GM18499 (cell line): Measurements from ENCODE around the gene TUFM.
"Not testable (repeated sequence)": the region's sequence is repeated elsewhere in the genome, so short reads cannot be mapped to it uniquely, and the experiment has no call there.

Source experiments
- ATAC-seq: cut with Tn5 transposase; IDR thresholded peaks from one replicate; pipeline ENCODE4 v1.9.1; 2021; ENCODE audit warnings: moderate number of reproducible peaks; ENCODE audit not compliant: insufficient read depth, unreplicated experiment

TUFM gene

DNA sequence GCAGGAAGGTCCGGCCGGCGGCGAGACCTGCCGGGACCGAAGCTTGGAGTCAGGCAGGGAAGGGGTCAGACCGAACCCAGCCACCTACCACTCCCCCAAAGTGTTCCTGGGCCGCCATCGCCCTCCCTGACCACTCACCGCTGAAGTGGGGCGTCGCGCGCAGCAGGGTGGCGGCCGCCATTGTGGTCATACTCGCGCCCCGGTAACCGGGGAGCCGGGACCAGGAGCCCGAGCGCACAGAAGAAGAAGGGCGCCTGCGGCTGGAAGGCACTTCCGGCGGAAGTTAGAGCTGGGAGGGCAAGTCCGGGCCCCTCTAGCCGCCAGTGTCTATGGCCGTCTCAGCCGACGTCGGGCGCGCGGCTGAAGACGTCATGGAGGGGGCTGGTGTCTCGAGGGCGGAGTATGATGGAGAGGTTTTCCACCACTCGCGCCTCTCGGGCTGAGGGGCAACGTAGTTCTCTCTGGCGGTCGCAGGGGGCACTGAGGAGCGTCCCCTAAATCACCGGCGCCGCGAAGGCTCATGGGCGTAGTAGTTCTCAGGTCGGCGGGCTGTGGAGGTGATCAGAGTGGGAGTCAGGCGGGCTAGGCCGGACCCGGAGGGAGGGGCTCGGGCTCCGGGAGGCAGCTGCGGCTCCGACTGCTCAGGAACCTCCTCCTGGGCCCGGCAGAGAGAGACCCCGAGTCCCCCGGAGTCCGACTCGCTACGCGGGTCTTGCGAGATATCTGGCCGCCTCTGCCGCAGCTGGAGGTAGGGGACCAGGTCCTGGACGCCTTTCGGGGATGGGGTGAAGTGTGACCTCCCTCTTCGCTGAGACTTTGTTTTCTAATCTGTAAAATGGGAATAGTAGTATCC, at the start of gene TUFM:
TSS of gene TUFM (minus strand) at position 269 of the 853 bp plus-strand sequence. CDS start at position 190, 79 bp downstream.
- peak; percentile 80 for ATAC-seq

GRCh38 chr16:28895609-28896008, 49.5 kb upstream of the TUFM start:
- ATAC-seq: no peak

- ATAC-seq: no peak
Observed at GRCh38 chr16:28893291-28893690, 47.1 kb upstream of the TUFM start.

DNA sequence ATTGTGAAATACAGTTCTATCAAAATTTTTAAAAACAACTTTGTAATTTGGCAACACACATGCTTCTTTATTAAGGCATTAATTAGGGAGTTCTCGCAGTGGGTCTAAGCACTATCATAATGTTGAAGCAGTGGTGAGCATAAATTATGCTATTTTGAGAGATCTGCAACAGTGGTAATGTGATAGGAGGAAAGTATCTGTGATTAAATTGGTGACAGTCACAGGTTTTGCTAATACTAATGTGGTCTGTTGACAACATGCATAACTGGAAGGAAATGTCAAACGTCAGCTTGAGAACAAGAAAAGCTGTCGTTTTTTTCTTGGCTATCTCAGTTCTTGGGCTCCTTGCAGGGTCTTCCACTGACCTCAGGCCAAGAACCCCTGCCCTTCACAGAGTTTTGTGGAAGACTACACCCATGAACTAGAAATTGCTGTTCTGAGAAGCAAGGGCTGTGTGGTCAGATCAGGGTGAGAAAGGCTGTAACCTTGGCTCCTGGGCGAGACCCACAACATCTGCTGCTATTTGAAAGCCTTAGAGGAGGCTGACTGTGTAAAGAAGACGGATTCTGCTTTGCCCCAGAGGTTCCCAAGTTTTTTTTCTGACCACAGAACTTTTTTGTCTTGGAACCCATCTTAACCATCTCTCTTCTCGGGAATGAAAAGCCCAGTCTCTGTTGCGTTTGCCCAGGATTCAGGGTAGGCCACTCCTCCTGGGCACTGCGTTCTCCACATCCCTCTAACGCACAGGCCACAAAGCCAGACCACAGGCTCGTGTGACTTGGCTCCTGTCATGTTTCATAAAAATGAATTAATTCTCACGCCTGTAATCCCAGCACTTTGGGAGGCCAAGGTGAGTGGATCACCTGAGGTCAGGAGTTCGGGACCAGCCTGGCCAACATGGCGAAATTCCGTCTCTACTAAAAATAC, 46.1 kb upstream of the TUFM start:
- ATAC-seq: no peak

GRCh38 chr16:28890355-28890754, 44.2 kb upstream of the TUFM start:
- not testable (repeated sequence) for ATAC-seq

DNA sequence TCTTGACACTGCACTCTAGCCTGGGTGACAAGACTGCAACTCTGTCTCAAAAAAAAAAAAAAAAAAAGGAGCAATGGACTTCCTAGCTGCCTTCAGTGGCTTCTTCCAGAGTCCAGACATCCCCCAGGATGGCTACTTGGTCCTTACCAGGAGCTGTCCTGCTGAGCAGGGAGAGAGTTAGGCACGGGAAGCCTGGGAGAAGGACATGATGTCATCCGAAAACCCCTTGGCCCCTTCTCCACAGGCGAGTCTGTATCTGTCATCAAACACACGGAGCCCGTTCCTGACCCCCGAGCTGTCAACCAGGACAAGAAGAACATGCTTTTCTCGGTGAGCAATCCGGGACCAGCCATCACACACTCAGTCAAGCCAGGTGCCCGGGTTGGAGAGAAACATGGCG, 40.8 kb upstream of the TUFM start:
- no peak for ATAC-seq

GRCh38 chr16:28884045-28884444, 37.9 kb upstream of the TUFM start:
- no peak for ATAC-seq

DNA sequence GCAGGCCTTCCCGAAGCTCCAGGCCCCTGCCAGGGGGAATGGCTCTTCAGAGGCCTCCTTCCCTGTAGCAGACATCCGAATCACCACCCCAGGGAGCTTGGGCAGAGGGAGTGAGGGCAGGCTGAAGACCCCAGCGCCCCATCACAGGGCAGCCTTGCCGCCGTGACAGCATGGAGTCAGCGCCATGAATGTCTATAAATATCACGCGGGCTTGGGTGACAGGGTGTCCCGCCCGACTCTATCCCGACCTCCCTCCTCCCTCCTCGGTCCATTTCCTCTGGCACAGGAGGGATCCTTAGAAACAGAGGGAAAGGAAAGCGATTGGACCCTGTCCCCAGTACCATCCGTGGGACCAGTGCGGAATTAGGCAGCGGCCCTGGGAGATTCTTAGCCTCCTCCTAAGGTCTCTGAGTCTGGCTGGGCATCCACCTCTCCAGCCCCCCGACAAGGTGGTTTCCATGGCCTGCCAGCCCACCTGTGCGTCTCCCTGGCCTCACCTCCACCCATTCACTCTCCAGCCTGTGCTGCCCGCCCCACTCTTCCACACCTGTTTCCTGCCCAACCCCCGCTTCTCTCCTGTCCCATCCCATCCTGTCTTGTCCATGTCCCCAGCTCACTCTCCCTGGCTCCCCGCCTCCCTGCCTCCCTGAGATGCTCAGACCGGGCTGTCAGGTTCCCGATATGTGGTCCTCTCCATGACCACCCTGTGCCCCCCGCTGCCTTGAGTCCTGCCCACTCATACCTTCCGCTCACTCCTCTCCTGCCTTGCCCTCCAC, 37.3 kb upstream of the TUFM start:
- no peak for ATAC-seq

DNA sequence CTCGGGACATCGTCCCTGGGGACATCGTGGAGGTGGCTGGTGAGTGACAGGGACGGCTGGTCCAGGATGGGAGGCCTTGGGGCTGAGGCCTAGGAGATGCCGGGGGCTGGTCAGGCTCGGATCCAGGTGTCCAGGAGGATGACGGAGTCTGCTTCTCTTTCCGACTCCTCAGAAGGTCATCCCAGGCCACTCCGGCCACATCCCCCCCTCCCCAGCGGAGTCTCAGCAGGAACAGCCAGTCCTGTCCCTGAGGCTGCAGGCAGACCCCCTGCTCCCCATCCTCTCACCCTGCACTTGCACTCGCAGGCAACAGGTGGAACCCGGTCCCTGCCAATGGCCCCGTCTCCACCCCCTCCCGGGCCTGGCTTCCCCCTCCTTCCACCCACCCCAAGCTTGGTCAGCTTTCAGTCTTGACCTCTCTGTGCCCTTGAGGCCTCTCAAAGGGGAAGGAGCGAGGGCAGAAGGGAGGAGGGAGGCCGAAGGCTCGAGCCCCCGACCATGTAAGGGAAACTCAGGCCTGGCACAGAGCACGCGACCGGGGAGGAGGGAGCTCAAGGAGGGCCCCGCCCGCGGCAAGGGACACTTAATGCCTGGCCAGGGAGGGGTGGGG, 36.5 kb upstream of the TUFM start:
- no peak for ATAC-seq

DNA sequence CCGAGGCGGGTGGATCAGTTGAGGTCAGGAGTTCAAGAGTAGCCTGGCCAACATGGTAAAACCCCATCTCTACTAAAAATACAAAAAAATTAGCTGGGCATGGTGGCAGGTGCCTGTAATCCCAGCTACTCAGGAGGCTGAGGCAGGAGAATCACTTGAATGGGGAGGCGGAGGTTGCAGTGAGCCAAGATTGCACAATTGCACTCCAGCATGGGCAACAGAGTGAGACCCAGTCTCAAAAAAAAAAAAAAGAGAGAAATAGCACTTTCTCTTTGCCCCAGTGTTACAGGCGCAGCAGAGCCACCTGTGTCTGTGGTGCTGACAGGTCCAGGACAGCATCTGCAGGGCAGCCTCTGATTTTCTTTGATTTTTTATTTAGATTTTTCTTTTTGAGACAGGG, 35.4 kb upstream of the TUFM start:
- ATAC-seq: not testable (repeated sequence)

DNA sequence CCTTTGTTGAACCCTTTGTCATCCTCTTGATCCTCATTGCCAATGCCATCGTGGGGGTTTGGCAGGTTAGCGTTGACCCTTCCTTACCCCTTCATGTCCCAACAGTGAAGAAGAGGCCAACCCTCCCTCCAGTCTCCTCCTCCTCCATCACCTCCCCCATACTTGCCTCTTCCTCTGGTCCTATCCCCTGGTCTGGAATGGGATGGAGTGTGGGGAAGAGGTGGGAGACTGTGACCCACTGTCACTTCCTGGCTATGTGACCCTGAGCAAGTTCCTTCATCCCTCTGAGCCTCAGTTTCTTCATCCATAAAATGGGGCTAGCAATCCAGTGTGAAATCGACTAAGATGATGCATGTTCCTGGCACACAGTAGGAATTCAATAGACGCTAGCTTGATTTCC, 34.8 kb upstream of the TUFM start:
- ATAC-seq: no peak

- no peak for ATAC-seq
Observed at GRCh38 chr16:28880589-28880915, 34.4 kb upstream of the TUFM start.

GRCh38 chr16:28879841-28880588, 33.9 kb upstream of the TUFM start:
- ATAC-seq: no peak

DNA sequence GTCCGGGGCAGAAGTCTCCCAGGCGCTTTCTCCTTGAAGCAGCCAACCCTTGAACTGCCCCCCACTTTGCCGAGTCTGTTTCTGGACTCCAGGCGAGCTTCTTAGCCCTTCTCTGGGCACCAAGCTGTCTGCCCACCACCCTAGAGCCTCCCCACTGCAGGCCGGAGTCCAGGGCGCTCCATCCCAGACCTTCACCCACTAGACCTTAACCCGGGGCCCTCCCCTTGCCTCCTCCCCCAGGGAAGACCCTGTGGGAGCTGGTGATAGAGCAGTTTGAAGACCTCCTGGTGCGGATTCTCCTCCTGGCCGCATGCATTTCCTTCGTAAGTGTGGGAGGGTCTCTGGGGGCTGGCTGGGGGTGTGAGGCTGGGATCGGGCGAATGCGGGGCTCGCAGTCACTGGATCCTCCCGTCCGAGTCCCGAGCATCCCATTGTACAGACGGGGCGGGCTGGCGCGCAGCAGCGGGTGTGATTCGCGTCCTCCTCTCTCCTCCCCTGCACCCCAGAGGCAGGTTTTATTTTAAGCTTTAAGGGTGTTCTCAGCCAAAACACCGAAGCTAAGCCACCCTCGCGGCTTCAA, 33.2 kb upstream of the TUFM start:
- no peak for ATAC-seq

DNA sequence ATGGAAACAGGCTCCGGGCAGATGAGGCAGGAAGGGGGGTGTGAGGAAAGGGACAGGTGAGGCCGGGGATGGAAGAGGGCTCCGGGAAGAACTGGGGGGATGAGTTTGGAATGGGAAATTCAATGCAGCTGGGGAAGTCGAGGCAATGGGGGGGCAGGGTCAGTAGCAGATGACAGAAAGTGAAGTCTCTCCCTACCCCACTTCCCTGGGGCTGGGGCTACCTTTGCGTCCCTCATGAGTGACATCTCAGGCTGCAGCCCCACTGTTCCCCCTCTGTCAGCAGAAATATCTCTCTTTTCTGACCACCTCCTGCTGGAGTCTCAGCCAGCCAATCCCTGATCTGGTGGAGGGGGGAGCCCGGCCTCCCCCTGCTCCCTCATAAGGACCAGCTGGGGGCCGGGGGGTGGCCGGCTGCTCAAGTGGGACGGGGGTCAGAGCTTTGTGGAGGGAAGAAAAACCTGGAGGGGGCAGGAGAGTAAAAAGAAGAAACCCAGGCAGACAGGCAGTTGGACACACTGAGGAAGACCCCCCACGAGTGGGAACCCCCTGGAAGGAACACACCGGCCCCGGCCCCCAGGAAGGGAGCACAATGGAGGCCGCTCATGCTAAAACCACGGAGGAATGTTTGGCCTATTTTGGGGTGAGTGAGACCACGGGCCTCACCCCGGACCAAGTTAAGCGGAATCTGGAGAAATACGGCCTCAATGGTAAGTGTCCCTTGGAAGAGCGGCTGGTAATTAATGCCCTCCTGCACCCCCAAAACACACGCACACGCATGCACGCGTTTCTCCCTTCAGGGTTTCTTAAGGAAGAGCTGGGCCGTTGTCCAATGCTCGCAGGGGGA, 32.2 kb upstream of the TUFM start, which contains the start of gene ATP2A1:
TSS of gene ATP2A1 (plus strand) at position 406 of the 844 bp plus-strand sequence. CDS start at position 590, 184 bp downstream.
- no peak for ATAC-seq

DNA sequence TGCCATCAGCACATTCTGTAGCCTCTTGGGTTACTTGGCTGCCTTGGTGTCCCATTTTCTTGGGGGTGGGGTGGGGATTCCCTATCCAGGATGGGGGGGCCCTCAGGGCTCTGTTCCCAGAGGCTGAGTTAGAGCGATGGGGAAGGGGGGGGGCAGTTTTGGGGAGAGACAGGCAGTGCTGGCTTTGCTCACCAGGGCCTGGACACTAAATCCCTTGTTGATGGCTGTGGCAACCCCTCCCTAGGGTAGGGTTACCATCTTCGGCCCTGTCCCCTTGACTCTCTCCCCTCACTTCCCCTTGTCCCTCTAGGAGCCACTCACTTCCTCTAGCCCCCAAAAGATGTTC, 31.5 kb upstream of the TUFM start:
- ATAC-seq: no peak

DNA sequence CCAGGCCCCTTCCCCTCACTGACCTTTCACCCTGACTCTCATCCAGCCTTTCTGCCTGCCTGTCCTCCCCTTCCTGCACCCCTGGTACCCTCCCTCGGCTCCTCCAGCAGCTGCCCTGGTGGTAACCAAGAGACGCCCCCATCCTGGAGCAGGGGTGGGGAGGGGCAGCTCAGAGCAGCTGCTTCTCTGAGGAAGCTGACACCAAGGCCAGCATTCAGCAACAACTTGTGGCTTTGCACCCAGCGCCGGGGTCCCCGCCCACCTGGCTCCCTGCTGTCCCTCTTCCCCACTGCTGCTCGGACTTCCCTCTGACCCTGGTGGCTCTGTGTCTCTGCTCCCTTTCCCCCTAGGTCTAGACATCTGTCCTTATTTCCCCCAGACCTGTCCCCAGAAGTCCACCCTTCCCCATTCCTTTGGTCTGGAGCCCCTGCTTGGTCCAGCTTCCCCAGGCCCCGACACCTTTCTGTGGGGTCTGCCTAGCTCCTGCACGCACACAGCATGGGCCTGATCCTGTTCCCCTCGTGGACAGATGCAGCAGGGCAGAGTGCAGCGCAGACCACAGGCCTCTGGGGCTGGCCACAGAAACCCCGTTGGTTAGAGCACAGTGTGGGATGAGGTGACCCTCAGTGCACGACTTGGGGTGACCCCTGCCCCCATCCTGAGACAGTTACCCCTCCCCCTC, 31.0 kb upstream of the TUFM start:
- ATAC-seq: no peak
